Measurements from ENCODE around the gene MME.
A peak's percentile ranks its signal among the peaks of the same experiment; 100 is the strongest.

The MME gene

GRCh38 chr3:155070932-155071387 is 9.2 kb upstream of the MME start:
- Histone ChIP-seq H3K4me2 (ENCODE audit: low read depth, low read length, poor library complexity, severe bottlenecking) (no peak overlapping the region), H3K9me2 (replicated peaks; ENCODE audit: low read depth, low read length) (no peaks in the 10 kb centered on the region), H3K9me3 (ENCODE audit: insufficient read depth, low read depth, low read length) (no peaks in the 10 kb centered on the region), H2AFZ (ENCODE audit: low read length) (0 out of 2 replicates have a peak overlapping the region, but pooled peaks have one; percentile 7), H4K20me1 (ENCODE audit: insufficient read depth, low read length, poor library complexity, severe bottlenecking) (no peaks in the 10 kb centered on the region), H3K79me2 (ENCODE audit: insufficient read depth, low read length) (no peaks in the 10 kb centered on the region), H3F3A (ENCODE audit: low read depth) (no peaks in the 10 kb centered on the region), H3K27me3 (ENCODE audit: insufficient read depth, low read length, poor library complexity, severe bottlenecking) (no peaks in the 10 kb centered on the region), H3K4me1 (ENCODE audit: insufficient read depth, low read length, poor library complexity, severe bottlenecking) (peaks cover 16% of the 10 kb centered on the region), H3K9ac (ENCODE audit: low read depth, low read length, poor library complexity, severe bottlenecking) (no peak overlapping the region), H3K36me3 (ENCODE audit: insufficient read depth, low read length) (no peaks in the 10 kb centered on the region), H3K4me3 (ENCODE audit: low read length, poor library complexity, severe bottlenecking) (no peak overlapping the region)
- TF ChIP-seq EZH2phosphoT487 (IDR thresholded peaks at IDR 0.05; ENCODE audit: borderline replicate concordance), result no peak
- TF ChIP-seq CTCF (conservative IDR thresholded peaks at IDR 0.05; ENCODE audit: low read length), result no peak

GRCh38 chr3:155075200-155075599 is 4.9 kb upstream of the MME start:
- H3F3A ChIP-seq (ENCODE audit: low read depth), result no peaks in the 10 kb centered on the region
- no peaks in the 10 kb centered on the region for H3K9me3 ChIP-seq (ENCODE audit: insufficient read depth, low read depth, low read length)
- H3K4me1 ChIP-seq (ENCODE audit: insufficient read depth, low read length, poor library complexity, severe bottlenecking), result peaks cover 9% of the 10 kb centered on the region
- no peaks in the 10 kb centered on the region for H3K36me3 ChIP-seq (ENCODE audit: insufficient read depth, low read length)
- H3K27me3 ChIP-seq (ENCODE audit: insufficient read depth, low read length, poor library complexity, severe bottlenecking), result no peaks in the 10 kb centered on the region
- H3K79me2 ChIP-seq (ENCODE audit: insufficient read depth, low read length), result no peaks in the 10 kb centered on the region
- H4K20me1 ChIP-seq (ENCODE audit: insufficient read depth, low read length, poor library complexity, severe bottlenecking), result no peaks in the 10 kb centered on the region
- H3K4me3 ChIP-seq (ENCODE audit: low read length, poor library complexity, severe bottlenecking), result no peak overlapping the region
- H3K9ac ChIP-seq (ENCODE audit: low read depth, low read length, poor library complexity, severe bottlenecking), result no peak overlapping the region
- TF ChIP-seq CTCF (conservative IDR thresholded peaks at IDR 0.05; ENCODE audit: low read length) (no peak), EZH2phosphoT487 (IDR thresholded peaks at IDR 0.05; ENCODE audit: borderline replicate concordance) (no peak)
- H2AFZ ChIP-seq (ENCODE audit: low read length), result no peak overlapping the region
- H3K4me2 ChIP-seq (ENCODE audit: low read depth, low read length, poor library complexity, severe bottlenecking), result no peak overlapping the region
- H3K9me2 ChIP-seq (replicated peaks; ENCODE audit: low read depth, low read length), result no peaks in the 10 kb centered on the region

GRCh38 chr3:155076888-155077287 is 3.2 kb upstream of the MME start:
- H4K20me1 ChIP-seq (ENCODE audit: insufficient read depth, low read length, poor library complexity, severe bottlenecking), result no peaks in the 10 kb centered on the region
- no peak overlapping the region for H3K4me3 ChIP-seq (ENCODE audit: low read length, poor library complexity, severe bottlenecking)
- H3F3A ChIP-seq (ENCODE audit: low read depth), result no peaks in the 10 kb centered on the region
- TF ChIP-seq CTCF (conservative IDR thresholded peaks at IDR 0.05; ENCODE audit: low read length) (no peak), EZH2phosphoT487 (IDR thresholded peaks at IDR 0.05; ENCODE audit: borderline replicate concordance) (no peak)
- no peaks in the 10 kb centered on the region for H3K79me2 ChIP-seq (ENCODE audit: insufficient read depth, low read length)
- H2AFZ ChIP-seq (ENCODE audit: low read length), result no peak overlapping the region
- H3K4me1 ChIP-seq (ENCODE audit: insufficient read depth, low read length, poor library complexity, severe bottlenecking), result peaks cover 12% of the 10 kb centered on the region
- H3K4me2 ChIP-seq (ENCODE audit: low read depth, low read length, poor library complexity, severe bottlenecking), result no peak overlapping the region
- no peaks in the 10 kb centered on the region for H3K9me3 ChIP-seq (ENCODE audit: insufficient read depth, low read depth, low read length)
- H3K9ac ChIP-seq (ENCODE audit: low read depth, low read length, poor library complexity, severe bottlenecking), result no peak overlapping the region
- no peaks in the 10 kb centered on the region for H3K36me3 ChIP-seq (ENCODE audit: insufficient read depth, low read length)
- no peaks in the 10 kb centered on the region for H3K27me3 ChIP-seq (ENCODE audit: insufficient read depth, low read length, poor library complexity, severe bottlenecking)
- H3K9me2 ChIP-seq (replicated peaks; ENCODE audit: low read depth, low read length), result no peaks in the 10 kb centered on the region
